Suprapubic skin (tissue), 4 donors: Measurements from ENCODE around the gene LRG1.

Experiments
- POLR2A ChIP-seq, 2 donors: fragments of 450-650 bp; IDR thresholded peaks; one replicate each; pipeline ENCODE4 v1.6.1; 2017; ENCODE audit warnings: antibody characterized with exemption in 2 of 2, mild to moderate bottlenecking in 2 of 2, moderate library complexity in 2 of 2
- POLR2AphosphoS5 ChIP-seq, 3 donors: sonication (generic); formaldehyde crosslinking; IDR thresholded peaks; one replicate each; pipeline ENCODE4 v1.6.1; 2017; ENCODE audit warnings: antibody characterized with exemption in 3 of 3
- TF ChIP-seq, protein P1 (sequence below), 2 donors: fragments of 200-600 bp in 1 of 2; fragments of 450-650 bp in 1 of 2; sonication (generic) in 1 of 2; IDR thresholded peaks; one replicate each; pipeline ENCODE4 v1.5.1; 2016 to 2019; ENCODE audit warnings: antibody characterized with exemption in 2 of 2, mild to moderate bottlenecking in 1 of 2, moderate library complexity in 1 of 2

- TF ChIP-seq, protein P1, sequence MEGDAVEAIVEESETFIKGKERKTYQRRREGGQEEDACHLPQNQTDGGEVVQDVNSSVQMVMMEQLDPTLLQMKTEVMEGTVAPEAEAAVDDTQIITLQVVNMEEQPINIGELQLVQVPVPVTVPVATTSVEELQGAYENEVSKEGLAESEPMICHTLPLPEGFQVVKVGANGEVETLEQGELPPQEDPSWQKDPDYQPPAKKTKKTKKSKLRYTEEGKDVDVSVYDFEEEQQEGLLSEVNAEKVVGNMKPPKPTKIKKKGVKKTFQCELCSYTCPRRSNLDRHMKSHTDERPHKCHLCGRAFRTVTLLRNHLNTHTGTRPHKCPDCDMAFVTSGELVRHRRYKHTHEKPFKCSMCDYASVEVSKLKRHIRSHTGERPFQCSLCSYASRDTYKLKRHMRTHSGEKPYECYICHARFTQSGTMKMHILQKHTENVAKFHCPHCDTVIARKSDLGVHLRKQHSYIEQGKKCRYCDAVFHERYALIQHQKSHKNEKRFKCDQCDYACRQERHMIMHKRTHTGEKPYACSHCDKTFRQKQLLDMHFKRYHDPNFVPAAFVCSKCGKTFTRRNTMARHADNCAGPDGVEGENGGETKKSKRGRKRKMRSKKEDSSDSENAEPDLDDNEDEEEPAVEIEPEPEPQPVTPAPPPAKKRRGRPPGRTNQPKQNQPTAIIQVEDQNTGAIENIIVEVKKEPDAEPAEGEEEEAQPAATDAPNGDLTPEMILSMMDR (IDR thresholded peaks at IDR 0.05) = no peak
- TF ChIP-seq POLR2A (IDR thresholded peaks at IDR 0.05) (no peak), POLR2AphosphoS5 (IDR thresholded peaks at IDR 0.05) (no peak)
Measured at GRCh38 chr19:4516939-4517300, 22.9 kb downstream of the LRG1 start.
